GM21576 (cell line): ENCODE data around the gene TPI1.

Source experiments
- ATAC-seq: cut with Tn5 transposase; IDR thresholded peaks from one replicate; pipeline ENCODE4 v1.9.1; 2021; ENCODE audit warnings: mild to moderate bottlenecking, moderate library complexity; ENCODE audit not compliant: unreplicated experiment

Gene TPI1

GRCh38 chr12:6914947-6915788, 47.8 kb downstream of the TPI1 start:
- ATAC-seq, result no peak

GRCh38 chr12:6915789-6916285, 48.5 kb downstream of the TPI1 start:
- no peak for ATAC-seq

DNA sequence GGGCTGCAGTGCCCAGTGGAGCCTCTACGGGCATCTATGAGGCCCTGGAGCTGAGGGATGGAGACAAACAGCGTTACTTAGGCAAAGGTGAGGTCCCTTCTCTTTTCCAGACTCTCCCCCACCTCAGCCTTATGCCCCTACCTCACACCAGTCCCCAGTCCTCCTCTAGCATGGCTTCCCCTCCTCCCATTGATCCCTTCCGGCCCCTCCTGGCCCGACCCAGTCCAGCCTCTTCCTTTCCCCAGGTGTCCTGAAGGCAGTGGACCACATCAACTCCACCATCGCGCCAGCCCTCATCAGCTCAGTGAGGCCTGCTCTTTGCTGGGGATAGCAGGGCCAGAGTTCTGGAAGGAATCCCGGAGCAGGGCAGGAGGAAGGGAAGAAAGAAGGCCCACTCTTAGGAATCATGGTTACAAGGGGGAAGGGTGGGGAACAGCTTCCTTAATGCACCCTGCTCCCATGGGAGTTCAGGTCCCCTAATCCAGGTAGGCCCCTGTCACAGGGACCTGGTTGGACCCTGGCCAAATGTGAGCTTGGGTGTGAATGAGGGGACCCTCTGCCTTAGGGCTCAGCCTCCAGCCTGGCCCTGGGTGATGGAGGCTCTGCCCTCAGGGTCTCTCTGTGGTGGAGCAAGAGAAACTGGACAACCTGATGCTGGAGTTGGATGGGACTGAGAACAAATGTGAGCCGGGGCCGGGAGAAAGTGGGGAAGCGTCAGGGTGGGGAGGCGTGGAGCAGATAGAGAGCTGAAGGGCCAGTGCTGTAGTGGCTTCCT, 49.3 kb downstream of the TPI1 start:
- no peak for ATAC-seq

DNA sequence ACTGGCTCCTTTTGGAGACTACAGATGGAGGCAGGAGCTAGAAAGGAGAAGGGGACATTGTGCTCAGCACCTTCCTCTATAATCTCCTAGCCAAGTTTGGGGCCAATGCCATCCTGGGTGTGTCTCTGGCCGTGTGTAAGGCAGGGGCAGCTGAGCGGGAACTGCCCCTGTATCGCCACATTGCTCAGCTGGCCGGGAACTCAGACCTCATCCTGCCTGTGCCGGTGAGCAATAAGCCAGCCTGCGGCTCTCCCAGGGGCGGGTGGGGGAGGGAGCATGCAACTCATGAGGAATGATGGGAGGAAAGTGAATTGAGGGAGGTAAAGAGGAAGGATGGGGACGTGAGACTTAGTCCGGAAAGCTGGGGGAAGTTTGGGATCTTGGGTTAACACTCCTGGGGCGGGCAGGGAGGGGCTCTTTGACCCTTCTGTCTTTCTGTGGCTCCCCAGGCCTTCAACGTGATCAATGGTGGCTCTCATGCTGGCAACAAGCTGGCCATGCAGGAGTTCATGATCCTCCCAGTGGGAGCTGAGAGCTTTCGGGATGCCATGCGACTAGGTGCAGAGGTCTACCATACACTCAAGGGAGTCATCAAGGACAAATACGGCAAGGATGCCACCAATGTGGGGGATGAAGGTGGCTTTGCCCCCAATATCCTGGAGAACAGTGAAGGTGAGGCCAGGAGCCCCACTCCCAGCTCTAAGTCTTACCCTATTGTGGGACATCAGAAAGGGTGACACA, 50.3 kb downstream of the TPI1 start:
- no peak for ATAC-seq

DNA sequence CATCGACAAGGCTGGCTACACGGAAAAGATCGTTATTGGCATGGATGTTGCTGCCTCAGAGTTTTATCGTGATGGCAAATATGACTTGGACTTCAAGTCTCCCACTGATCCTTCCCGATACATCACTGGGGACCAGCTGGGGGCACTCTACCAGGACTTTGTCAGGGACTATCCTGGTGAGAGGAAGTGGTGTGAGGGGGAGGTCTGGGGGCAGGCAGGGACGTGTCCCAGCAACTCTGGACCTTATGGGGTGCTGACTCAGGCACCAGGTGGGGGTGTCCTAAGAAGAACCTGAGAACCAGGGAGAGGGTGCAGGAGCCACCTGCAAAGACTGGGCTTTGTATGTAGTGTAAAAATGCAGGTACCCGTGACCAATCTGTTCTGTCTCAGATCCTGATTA, 52.3 kb downstream of the TPI1 start:
- ATAC-seq, result no peak
